ENCODE results near the gene ARHGAP21.

DNA sequence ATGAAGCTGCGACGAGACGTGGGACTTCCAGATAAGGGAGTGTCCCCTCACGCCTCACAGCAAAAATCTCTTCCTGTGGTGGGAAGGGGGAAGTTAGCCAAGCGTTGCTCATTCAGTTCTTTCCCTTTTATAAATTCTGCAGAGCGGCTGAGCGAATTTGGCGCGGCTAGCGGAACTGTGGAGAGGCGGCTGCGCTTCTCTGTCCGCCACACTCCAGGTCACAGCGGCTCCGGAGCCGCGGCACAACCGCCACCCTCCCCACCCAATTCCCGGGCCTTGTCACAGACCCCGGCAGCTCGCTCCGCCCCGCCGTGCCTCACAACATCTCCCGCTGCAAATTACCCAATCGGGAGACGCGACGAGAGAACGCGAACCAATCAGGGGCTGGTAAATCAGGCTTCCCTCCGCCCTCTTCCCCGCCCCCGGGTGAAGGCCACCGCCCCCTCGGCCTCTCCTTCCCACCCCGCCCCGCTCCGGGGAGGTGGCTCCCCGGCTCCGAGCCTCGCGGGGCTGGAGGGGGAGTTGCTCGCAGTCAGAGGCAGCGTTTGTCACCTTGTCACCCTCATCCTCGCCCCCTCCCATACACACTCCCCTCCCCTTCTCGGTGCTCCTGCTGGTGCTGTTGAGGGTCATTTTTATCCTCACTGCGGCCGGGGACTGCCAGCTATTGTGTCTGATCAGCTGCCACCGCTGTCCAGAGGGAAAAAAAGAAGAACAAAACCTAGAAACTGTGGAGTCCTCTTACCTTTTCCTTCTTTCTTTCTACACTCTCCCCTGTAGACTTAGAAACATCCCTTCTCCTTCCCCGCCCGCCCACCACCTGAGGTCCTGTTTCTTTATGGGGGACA, 918 bp upstream of the ARHGAP21 start:
- TF ChIP-seq, protein P1, sequence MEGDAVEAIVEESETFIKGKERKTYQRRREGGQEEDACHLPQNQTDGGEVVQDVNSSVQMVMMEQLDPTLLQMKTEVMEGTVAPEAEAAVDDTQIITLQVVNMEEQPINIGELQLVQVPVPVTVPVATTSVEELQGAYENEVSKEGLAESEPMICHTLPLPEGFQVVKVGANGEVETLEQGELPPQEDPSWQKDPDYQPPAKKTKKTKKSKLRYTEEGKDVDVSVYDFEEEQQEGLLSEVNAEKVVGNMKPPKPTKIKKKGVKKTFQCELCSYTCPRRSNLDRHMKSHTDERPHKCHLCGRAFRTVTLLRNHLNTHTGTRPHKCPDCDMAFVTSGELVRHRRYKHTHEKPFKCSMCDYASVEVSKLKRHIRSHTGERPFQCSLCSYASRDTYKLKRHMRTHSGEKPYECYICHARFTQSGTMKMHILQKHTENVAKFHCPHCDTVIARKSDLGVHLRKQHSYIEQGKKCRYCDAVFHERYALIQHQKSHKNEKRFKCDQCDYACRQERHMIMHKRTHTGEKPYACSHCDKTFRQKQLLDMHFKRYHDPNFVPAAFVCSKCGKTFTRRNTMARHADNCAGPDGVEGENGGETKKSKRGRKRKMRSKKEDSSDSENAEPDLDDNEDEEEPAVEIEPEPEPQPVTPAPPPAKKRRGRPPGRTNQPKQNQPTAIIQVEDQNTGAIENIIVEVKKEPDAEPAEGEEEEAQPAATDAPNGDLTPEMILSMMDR (conservative IDR thresholded peaks at IDR 0.05; ENCODE audit: low read length) = no peak
- no peak for TF ChIP-seq EZH2phosphoT487 (IDR thresholded peaks at IDR 0.05; ENCODE audit: borderline replicate concordance)

Measured in Loucy (cell line).